Ishikawa (cell line): ENCODE measurements around the gene LCE3B.

Source experiments
- EP300 ChIP-seq: IDR thresholded peaks from 2 replicates; pipeline ENCODE4 v1.6.1; 2012; ENCODE audit warnings: borderline replicate concordance
- RAD21 ChIP-seq: IDR thresholded peaks from 2 replicates; pipeline ENCODE4 v1.6.1; 2012; ENCODE audit warnings: low read depth
- TAF1 ChIP-seq: IDR thresholded peaks from 2 replicates; pipeline ENCODE4 v1.6.1; 2012; ENCODE audit warnings: low read depth, mild to moderate bottlenecking

DNA sequence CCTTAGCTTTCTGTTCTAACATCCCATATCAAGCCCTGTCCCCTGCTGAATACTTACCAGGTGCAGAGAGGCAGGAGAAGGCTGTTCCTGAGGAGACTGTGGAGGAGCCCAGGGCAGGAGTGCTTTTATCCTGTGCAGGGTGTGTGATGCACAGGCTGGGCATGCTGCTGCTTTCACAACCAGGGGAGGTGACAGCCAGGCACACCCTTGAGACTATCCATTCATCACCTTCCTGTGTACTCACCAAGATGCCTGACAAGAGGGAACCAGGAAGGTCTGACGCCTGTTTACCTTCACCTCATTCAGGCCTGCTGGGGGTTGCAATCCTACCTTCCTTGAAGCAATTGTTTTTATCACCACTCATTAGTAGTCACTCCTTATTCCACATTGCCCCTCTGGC lies 46.9 kb upstream of the LCE3B start, which contains the start of gene LCE3E:
- no peak for TF ChIP-seq EP300
- no peak for TF ChIP-seq RAD21
- no peak for TF ChIP-seq TAF1
